HAP-1 (cell line): ENCODE results near the gene OR6C2.
A peak's percentile ranks its signal among the peaks of the same experiment; 100 is the strongest.
"Not testable (repeated sequence)": the region's sequence is repeated elsewhere in the genome, so short reads cannot be mapped to it uniquely, and the experiment has no call there.

Experiments used
- DNase-seq, 2 experiments: peaks; one replicate each; pipeline ENCODE4 v3.0.0-alpha.2; 2016 to 2020; ENCODE audit warnings: low spot score in 2 of 2
- H3K27me3 ChIP-seq: fragments of 250-450 bp; sonication (Bioruptor Pico); 2 replicates; pipeline ENCODE4 v1.5.1; 2020; ENCODE audit warnings: low read depth, mild to moderate bottlenecking, moderate library complexity
- H3K36me3 ChIP-seq: fragments of 250-450 bp; sonication (Bioruptor Pico); replicated peaks from 2 replicates; pipeline ENCODE4 v1.5.1; 2020; ENCODE audit warnings: mild to moderate bottlenecking
- H3K4me1 ChIP-seq: fragments of 250-450 bp; sonication (Bioruptor Pico); 2 replicates; pipeline ENCODE4 v1.5.1; 2020; ENCODE audit warnings: mild to moderate bottlenecking
- H3K4me3 ChIP-seq: fragments of 250-450 bp; sonication (Bioruptor Pico); 2 replicates; pipeline ENCODE4 v1.5.1; 2020; ENCODE audit warnings: mild to moderate bottlenecking, moderate library complexity
- H3K9me3 ChIP-seq: fragments of 250-450 bp; sonication (Bioruptor Pico); 2 replicates; pipeline ENCODE4 v1.5.1; 2020; ENCODE audit warnings: mild to moderate bottlenecking, moderate library complexity
- in situ Hi-C: fragments of 300-500 bp; cut with MboI; formaldehyde crosslinking; loops from 3 replicates; pipeline ENCODE4 v1.14.3; 2020; ENCODE audit warnings: low sequenced_read_pairs, inconsistent platforms, mixed read lengths

Gene OR6C2

DNA sequence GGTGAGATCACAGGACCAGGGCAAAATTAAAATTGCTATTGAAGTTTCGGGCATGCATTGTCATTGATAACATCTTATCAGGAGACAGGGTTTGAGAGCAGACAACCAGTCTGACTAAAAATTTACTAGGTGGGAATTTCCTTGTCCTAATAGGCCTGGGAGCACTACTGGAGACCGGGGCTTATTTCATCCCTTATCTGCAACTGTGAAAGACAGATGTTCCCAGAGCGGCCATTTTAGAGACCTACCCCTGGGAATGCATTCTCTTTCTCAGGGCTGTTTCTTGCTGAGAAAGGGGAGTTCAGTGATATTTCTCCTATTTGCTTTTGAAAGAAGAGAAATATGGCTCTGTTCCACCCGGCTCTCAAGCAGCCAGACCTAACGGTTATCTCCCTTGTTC is 2.6 kb upstream of the OR6C2 start:
- in situ Hi-C loops, H3K4me3 ChIP-seq, H3K36me3 ChIP-seq, H3K27me3 ChIP-seq, H3K4me1 ChIP-seq, H3K9me3 ChIP-seq, DNase-seq: not testable (repeated sequence)

DNA sequence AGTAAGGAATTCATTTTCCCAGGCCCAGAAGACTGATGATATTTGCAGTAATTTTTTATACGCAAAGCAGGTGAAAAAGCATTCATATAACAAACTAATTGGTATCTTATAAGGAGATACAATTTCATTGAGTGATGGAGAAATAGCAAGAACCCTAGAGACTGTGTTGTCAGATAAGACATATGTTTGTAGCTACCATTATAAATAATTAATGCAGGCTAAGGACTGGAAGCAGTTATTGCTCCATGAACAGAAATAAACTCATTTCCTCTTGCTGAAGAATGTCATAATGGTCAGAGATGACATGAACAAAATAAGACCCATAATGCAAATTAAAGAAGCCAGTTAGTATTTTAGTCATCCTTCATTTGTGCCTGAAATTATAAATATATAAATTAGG is 1.5 kb downstream of the OR6C2 start:
- no peaks in the 10 kb centered on the region for H3K27me3 ChIP-seq
- in situ Hi-C loops, result no loop called here
- H3K4me3 ChIP-seq, result no peak overlapping the region
- no peaks in the 10 kb centered on the region for H3K9me3 ChIP-seq
- H3K36me3 ChIP-seq, result no peaks in the 10 kb centered on the region
- DNase-seq, result no peak
- H3K4me1 ChIP-seq, result no peaks in the 10 kb centered on the region

DNA sequence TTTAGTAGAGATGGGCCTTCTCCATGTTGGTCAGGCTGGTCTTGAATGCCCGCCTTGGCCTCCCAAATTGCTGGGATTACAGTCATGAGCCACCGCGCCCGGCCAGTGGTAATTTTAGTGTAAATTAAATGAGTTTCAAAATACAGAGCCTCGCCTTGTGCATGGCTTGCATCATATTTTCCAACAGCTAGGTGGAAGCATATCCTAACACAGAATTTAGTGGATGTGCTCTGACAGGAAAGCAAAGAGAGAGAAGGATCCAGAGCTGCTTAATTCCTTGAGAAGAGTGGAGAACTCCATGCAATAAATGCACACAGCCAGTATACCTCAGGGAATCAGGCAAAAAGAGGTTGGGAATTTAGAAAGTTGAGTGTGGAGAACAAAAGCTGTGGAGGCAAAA is 2.5 kb downstream of the OR6C2 start:
- H3K36me3 ChIP-seq, result no peaks in the 10 kb centered on the region
- H3K27me3 ChIP-seq, result no peaks in the 10 kb centered on the region
- in situ Hi-C loops, result no loop called here
- no peaks in the 10 kb centered on the region for H3K9me3 ChIP-seq
- no peak for DNase-seq
- no peaks in the 10 kb centered on the region for H3K4me1 ChIP-seq
- H3K4me3 ChIP-seq, result no peak overlapping the region

GRCh38 chr12:55448825-55449224 is 4.9 kb downstream of the OR6C2 start:
- in situ Hi-C loops, result no loop called here
- H3K27me3 ChIP-seq, result no peaks in the 10 kb centered on the region

GRCh38 chr12:55464926-55465325 is 21.1 kb downstream of the OR6C2 start:
- DNase-seq, in situ Hi-C loops, H3K36me3 ChIP-seq, H3K4me1 ChIP-seq, H3K9me3 ChIP-seq, H3K27me3 ChIP-seq, H3K4me3 ChIP-seq: not testable (repeated sequence)

More at GRCh38 chr12:55448825-55449224, 4.9 kb downstream of the OR6C2 start:
- Histone ChIP-seq H3K4me3 (no peak overlapping the region), H3K9me3 (no peaks in the 10 kb centered on the region), H3K36me3 (no peaks in the 10 kb centered on the region), H3K4me1 (no peaks in the 10 kb centered on the region)
- DNase-seq, result no peak

DNA sequence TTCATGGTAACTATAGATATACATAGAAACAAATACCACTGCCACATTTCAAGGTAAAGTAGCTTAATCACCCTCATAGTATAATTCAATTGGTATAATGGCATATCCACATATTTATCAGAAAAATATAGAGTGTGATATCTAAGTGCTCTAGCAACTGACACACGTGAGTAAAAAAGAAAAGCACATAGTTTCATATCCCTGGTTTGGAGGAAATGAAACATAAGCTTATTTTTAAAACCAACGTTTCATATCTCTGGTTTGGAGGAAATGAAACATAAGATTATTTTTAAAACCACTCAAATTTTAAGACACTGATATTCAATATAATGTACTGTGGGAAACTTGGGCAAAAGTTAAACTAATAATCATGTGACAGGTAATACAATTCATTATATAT is 24.0 kb downstream of the OR6C2 start:
- Histone ChIP-seq H3K9me3 (no peaks in the 10 kb centered on the region), H3K27me3 (no peaks in the 10 kb centered on the region), H3K36me3 (no peaks in the 10 kb centered on the region), H3K4me1 (no peaks in the 10 kb centered on the region), H3K4me3 (no peak overlapping the region)
- in situ Hi-C loops, result no loop called here
- no peak for DNase-seq

DNA sequence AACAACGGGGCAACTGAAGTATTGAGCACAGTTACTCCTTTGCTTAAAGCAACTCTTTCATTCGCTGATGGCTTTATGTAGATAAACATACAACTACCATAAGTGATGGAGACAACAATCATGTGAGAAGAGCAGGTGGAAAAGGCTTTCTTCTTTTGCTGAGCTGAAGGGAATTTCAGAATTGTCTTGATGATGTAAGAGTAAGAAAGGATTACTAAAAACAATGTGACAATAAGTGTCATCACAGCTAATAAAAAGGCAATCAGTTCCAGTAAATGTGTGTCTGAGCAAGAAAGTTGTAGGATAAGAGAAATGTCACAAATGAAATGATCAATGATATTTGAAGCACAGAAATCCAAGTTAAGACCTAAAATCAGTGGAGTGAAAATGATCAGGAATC is 25.4 kb downstream of the OR6C2 start:
- Histone ChIP-seq H3K4me3 (no peak overlapping the region), H3K4me1 (no peaks in the 10 kb centered on the region), H3K36me3 (no peaks in the 10 kb centered on the region), H3K27me3 (no peaks in the 10 kb centered on the region), H3K9me3 (no peaks in the 10 kb centered on the region)
- DNase-seq, result no peak
- in situ Hi-C loops, result no loop called here

- no peaks in the 10 kb centered on the region for H3K9me3 ChIP-seq
- no peak for DNase-seq
- H3K36me3 ChIP-seq, result no peaks in the 10 kb centered on the region
- in situ Hi-C loops, result no loop called here
- no peaks in the 10 kb centered on the region for H3K4me1 ChIP-seq
- no peaks in the 10 kb centered on the region for H3K27me3 ChIP-seq
- H3K4me3 ChIP-seq, result no peak within 1 kb of the TSS
Measured at GRCh38 chr12:55470088-55470829, 26.4 kb downstream of the OR6C2 start, which contains the start of gene OR6C70. OR6C70 (minus strand) TSS chr12:55470138; CDS start chr12:55470138, 0 bp downstream.

DNA sequence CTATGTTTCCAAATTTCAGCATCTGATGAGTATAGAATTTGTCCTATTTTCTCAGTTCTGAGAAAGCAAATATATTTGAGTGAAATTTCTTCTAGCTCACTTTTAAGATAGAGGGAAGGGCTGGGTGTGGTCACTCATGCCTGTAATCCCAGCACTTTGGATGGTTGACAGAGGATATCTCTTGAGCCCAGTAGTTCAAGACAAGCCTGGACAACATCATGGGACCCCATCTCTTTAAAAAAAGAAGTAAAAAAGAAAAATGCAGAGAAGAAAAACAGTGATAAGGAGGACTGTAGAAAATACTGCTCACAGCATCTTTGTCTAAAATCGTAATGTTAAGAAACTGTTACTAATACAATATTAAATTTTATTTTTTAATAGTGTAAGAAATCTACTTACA is 28.4 kb downstream of the OR6C2 start:
- H3K27me3 ChIP-seq, result no peaks in the 10 kb centered on the region
- H3K9me3 ChIP-seq, result no peaks in the 10 kb centered on the region
- no peak for DNase-seq
- no peak overlapping the region for H3K4me3 ChIP-seq
- H3K36me3 ChIP-seq, result no peaks in the 10 kb centered on the region
- H3K4me1 ChIP-seq, result no peaks in the 10 kb centered on the region
- in situ Hi-C loops, result no loop called here

- H3K27me3 ChIP-seq, H3K36me3 ChIP-seq, H3K9me3 ChIP-seq, H3K4me1 ChIP-seq, H3K4me3 ChIP-seq, DNase-seq, in situ Hi-C loops: not testable (repeated sequence)
Measured at GRCh38 chr12:55479136-55479535, 35.3 kb downstream of the OR6C2 start.

GRCh38 chr12:55484284-55484683 is 40.4 kb downstream of the OR6C2 start:
- peak in 1 of 2 experiments; percentile 33 for DNase-seq

GRCh38 chr12:55492078-55492477 is 48.2 kb downstream of the OR6C2 start, which contains the start of gene OR6C68:
OR6C68 (plus strand) TSS chr12:55492378; CDS start chr12:55492378, 0 bp downstream.
- in situ Hi-C loops, result no loop called here
- no peaks in the 10 kb centered on the region for H3K9me3 ChIP-seq
- H3K36me3 ChIP-seq, result no peaks in the 10 kb centered on the region
- H3K4me1 ChIP-seq, result no peaks in the 10 kb centered on the region
- DNase-seq, result no peak
- H3K27me3 ChIP-seq, result no peaks in the 10 kb centered on the region
- H3K4me3 ChIP-seq, result no peak within 1 kb of the TSS

More at GRCh38 chr12:55484284-55484683, 40.4 kb downstream of the OR6C2 start:
- H3K36me3 ChIP-seq, H3K9me3 ChIP-seq, in situ Hi-C loops, H3K4me3 ChIP-seq, H3K4me1 ChIP-seq, H3K27me3 ChIP-seq: not testable (repeated sequence)

- no peaks in the 10 kb centered on the region for H3K27me3 ChIP-seq
Measured at GRCh38 chr12:55495490-55495889, 51.6 kb downstream of the OR6C2 start.

DNA sequence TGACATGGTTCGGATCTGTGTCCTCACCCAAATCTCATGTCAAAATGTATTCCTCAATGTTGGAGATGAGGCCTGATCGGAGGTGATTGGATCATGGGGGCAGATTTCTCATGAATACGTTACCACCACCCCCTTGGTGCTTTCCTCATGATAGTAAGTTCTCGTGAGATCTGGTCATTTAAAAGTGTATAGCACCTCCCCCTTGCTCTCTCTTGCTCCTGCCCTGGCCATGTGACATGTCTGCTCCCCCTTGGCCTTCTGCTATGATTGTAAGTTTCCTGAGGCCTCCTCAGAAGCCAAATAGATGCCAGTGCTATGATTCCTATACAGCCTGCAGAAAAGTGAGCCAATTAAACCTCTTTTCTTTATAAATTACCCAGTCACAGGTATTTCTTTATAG is 55.4 kb downstream of the OR6C2 start:
- no peak for DNase-seq
- no peaks in the 10 kb centered on the region for H3K9me3 ChIP-seq
- no peak overlapping the region for H3K4me3 ChIP-seq
- H3K27me3 ChIP-seq, result no peaks in the 10 kb centered on the region
- no peaks in the 10 kb centered on the region for H3K4me1 ChIP-seq
- in situ Hi-C loops, result no loop called here
- H3K36me3 ChIP-seq, result no peaks in the 10 kb centered on the region

More at GRCh38 chr12:55495490-55495889, 51.6 kb downstream of the OR6C2 start:
- H3K4me1 ChIP-seq, result no peaks in the 10 kb centered on the region
- H3K9me3 ChIP-seq, result no peaks in the 10 kb centered on the region
- no peaks in the 10 kb centered on the region for H3K36me3 ChIP-seq
- no peak for DNase-seq
- in situ Hi-C loops, result no loop called here
- H3K4me3 ChIP-seq, result no peak overlapping the region

DNA sequence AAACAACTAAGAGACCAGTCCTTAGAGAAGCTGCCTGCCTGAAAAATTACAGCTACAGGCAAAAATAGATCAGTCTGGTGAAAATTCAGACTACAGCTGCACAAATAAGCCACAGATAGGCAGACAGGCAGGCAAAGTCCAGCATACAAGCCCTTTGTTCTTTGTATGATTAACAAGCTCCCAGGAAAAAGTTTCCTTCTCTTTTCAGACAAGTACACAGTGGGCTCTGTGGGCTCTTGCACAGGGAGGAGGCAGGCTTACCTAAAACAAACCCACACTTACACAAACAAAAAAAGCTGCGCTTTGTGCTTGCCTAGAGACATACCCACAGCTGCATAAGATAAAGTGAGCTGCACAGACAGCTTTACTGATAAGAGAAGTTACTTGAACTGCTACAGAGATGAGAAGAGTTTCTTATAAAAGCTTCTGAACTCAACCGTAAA is 56.0 kb downstream of the OR6C2 start:
- Histone ChIP-seq H3K4me3 (no peak overlapping the region), H3K27me3 (no peaks in the 10 kb centered on the region), H3K9me3 (no peaks in the 10 kb centered on the region), H3K36me3 (no peaks in the 10 kb centered on the region), H3K4me1 (no peaks in the 10 kb centered on the region)
- DNase-seq, result no peak
- in situ Hi-C loops, result no loop called here
